Neutrophil (primary cell): Measurements from ENCODE around the gene STK11IP.

ENCODE experiments used
- H3K27ac ChIP-seq: fragments of 200-600 bp; sonication (generic); 2 replicates; pipeline ENCODE4 v1.5.1; 2016; ENCODE audit warnings: mild to moderate bottlenecking, moderate library complexity
- H3K27me3 ChIP-seq: fragments of 200-600 bp; sonication (generic); 2 replicates; pipeline ENCODE4 v1.6.0; 2016; ENCODE audit warnings: mild to moderate bottlenecking
- H3K36me3 ChIP-seq: fragments of 200-600 bp; sonication (generic); 2 replicates; pipeline ENCODE4 v1.5.1; 2017
- H3K4me1 ChIP-seq, 2 experiments: fragments of 200-600 bp in 1 of 2; sonication (generic) in 1 of 2; 1 replicate in 1 of 2; 2 replicates in 1 of 2; pipeline versions ENCODE4 v1.5.1 to v1.6.1; 2013 to 2016; ENCODE audit warnings: low read depth in 1 of 2, low read length in 1 of 2, mild to moderate bottlenecking in 1 of 2, moderate library complexity in 1 of 2; ENCODE audit not compliant: control insufficient read depth in 1 of 2, insufficient read depth in 1 of 2
- H3K4me3 ChIP-seq, 2 experiments: fragments of 200-600 bp in 1 of 2; sonication (generic) in 1 of 2; 1 replicate in 1 of 2; 2 replicates in 1 of 2; pipeline ENCODE4 v1.5.1; 2013 to 2016; ENCODE audit warnings: low read depth in 1 of 2, low read length in 1 of 2, mild to moderate bottlenecking in 1 of 2, moderate library complexity in 1 of 2
- H3K9me3 ChIP-seq: fragments of 200-600 bp; sonication (generic); 2 replicates; pipeline ENCODE4 v1.5.1; 2016
- TF ChIP-seq, protein P1 (sequence below): fragments of 200-600 bp; sonication (generic); IDR thresholded peaks from 2 replicates; pipeline ENCODE4 v1.5.1; 2016; ENCODE audit warnings: antibody characterized with exemption

The STK11IP gene

DNA sequence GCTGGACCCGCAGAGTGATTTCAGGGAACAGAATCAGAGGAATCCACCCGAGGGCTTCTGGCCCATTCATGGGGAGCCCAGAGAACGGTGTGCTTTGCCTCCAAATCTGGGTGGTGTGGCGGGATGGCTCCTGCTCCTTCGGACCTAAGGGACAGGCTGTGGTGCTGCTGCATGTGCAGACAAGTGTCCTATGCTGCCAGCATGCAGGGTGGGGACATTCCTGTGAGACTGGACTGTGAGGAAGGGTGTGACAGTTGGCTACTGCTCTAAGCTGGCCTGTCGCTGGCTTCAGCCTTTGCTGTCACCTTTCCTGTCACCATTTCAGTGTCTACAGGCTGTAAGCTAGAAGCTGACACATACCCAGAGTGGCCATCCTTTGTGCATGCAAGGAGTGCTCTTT lies 26.9 kb downstream of the STK11IP start:
- Histone ChIP-seq H3K4me1 (peaks cover 0 to 3% of the 10 kb centered on the region in 2 experiments), H3K27me3 (peaks cover 84% of the 10 kb centered on the region), H3K27ac (no peak overlapping the region), H3K36me3 (no peaks in the 10 kb centered on the region), H3K9me3 (no peaks in the 10 kb centered on the region), H3K4me3 (no peak overlapping the region)
- TF ChIP-seq, protein P1, sequence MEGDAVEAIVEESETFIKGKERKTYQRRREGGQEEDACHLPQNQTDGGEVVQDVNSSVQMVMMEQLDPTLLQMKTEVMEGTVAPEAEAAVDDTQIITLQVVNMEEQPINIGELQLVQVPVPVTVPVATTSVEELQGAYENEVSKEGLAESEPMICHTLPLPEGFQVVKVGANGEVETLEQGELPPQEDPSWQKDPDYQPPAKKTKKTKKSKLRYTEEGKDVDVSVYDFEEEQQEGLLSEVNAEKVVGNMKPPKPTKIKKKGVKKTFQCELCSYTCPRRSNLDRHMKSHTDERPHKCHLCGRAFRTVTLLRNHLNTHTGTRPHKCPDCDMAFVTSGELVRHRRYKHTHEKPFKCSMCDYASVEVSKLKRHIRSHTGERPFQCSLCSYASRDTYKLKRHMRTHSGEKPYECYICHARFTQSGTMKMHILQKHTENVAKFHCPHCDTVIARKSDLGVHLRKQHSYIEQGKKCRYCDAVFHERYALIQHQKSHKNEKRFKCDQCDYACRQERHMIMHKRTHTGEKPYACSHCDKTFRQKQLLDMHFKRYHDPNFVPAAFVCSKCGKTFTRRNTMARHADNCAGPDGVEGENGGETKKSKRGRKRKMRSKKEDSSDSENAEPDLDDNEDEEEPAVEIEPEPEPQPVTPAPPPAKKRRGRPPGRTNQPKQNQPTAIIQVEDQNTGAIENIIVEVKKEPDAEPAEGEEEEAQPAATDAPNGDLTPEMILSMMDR = no peak

DNA sequence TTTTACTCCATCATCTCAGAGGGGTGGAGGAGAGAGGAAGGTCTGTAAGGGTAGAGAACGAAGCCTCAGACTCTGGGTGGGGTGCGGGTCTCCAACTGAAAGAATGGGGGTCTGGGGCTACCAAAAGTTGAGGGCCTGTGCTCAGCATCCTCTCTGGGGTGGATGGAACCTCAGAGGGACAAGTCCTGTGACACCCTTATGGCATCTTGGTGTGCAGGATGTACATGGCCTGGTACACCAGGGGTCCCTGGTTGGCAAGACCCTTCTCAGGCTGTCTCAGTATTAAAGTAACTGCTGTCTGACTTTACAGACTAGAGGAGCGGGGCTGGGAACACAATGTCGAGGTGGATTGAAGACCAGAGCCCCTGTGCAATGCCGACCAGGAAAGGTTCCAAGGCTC lies 27.5 kb downstream of the STK11IP start:
- H3K36me3 ChIP-seq = no peaks in the 10 kb centered on the region
- no peak overlapping the region for H3K4me3 ChIP-seq
- H3K9me3 ChIP-seq = no peaks in the 10 kb centered on the region
- H3K27me3 ChIP-seq = peaks cover 90% of the 10 kb centered on the region
- H3K4me1 ChIP-seq = peaks cover 0 to 3% of the 10 kb centered on the region in 2 experiments
- H3K27ac ChIP-seq = no peak overlapping the region
- TF ChIP-seq, protein P1 = no peak

DNA sequence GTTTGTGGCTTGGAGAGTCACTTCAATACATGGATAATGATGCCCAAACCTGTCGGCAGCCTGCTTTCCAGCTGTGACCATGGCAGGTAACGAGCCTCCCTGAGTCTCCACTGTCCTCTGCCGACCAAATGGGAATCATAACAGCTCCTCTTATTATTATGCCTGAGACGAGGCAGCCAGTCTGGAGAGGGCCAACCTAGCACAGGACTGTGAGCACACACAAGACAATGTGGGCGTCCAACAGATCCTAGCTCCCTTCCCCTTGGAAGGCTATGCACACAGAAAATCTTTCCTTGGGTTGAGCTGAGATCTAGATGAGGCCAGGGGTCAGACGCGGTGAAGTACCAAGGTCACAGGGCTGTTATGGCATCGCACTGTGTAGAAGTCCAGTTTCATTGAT lies 28.9 kb downstream of the STK11IP start:
- TF ChIP-seq, protein P1 = no peak
- Histone ChIP-seq H3K4me1 (peaks cover 0 to 3% of the 10 kb centered on the region in 2 experiments), H3K36me3 (no peaks in the 10 kb centered on the region), H3K27ac (no peak overlapping the region), H3K27me3 (peaks cover 93% of the 10 kb centered on the region), H3K9me3 (no peaks in the 10 kb centered on the region), H3K4me3 (no peak overlapping the region)

DNA sequence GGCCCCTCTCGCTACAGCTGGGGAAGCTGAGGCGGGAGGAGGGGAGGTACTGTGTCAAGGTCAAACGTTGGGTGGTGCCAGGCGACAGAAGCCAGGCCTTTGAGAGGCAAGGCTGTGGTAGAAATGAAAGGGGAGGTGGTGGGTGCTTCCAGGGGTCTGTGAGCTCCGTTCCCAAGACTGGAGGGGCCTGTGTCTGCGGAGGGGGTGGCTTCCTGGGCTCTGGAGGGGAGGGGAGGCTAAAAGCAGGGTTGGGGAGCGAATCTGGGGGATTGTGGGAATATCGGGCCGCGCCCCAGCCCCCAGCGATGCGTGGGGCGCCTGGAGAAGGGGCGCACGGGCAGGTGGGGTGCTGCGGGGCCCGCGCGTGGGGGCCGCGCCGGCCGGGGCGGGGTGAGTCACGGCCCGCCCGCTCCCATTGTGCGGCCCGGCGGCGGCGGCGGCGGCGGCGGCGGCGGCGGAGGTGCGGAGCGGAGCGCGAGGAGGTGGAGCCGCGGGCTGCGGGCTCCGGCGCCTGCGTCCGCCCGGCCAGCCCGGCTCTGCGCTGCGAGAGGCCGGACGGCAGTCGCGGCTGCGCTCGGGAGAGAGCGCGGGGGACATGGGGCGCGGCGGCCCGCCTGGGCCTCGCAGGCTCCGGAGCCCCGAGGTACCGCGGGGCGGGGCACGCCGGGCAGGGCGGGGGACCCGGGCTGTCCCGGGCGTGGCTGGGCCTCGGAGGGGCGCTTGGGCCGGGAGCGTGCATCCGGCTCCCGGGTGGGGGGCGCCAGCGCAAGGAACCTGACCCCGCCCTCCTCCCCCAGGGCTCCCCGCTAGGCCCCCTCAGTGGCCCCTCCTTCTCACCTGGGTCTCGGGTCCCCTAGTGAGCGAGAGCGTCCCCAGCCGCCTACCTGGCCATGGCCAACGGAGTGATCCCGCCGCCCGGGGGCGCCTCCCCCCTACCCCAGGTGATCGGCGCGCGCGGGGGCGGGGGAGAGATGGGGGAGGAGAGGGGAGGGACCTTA lies 29.7 kb downstream of the STK11IP start, which contains the start of gene SLC4A3:
SLC4A3 (plus strand) TSS at position 528 of the 998 bp plus-strand sequence; CDS start at position 891, 363 bp downstream.
- no peak within 1 kb of the TSS for H3K4me3 ChIP-seq

DNA sequence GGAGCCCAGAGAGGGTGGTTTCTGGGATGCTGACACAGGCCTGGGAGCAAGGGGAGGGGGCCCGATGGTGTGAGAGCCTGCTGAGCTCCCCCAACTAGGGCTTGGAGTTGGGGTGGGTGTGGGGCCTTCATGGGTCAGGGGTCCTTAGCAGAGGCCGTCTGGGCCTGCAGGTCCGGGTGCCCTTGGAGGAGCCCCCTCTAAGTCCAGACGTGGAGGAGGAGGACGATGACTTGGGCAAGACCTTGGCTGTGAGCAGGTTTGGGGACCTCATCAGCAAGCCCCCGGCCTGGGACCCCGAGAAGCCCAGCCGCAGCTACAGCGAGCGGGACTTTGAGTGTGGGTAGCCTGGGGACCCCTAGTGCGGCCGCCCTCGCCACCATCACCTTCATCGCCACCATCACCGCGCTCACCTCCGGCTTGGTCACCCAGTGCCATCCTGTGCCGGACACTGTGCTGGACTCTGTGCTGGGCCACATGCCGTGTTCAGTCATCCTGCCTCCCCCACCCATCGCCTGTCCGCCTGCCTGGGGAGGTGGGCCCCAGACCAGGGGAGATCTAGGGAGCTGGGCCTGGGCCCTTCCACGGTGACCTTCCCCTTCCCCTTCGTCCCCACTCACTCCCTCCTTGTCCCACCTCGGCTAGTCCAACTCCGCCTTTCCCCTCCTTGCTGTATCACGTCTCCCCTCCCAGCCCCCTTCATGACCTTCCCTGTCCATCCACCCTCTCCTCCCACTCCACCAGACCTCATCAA lies 30.8 kb downstream of the STK11IP start:
- TF ChIP-seq, protein P1 = no peak
- no peaks in the 10 kb centered on the region for H3K36me3 ChIP-seq
- peaks cover 0 to 3% of the 10 kb centered on the region in 2 experiments for H3K4me1 ChIP-seq
- H3K27ac ChIP-seq = no peak overlapping the region
- H3K4me3 ChIP-seq = no peak overlapping the region
- H3K9me3 ChIP-seq = no peaks in the 10 kb centered on the region
- peaks cover 76% of the 10 kb centered on the region for H3K27me3 ChIP-seq

More for the DNA sequence above, 29.7 kb downstream of the STK11IP start, which contains the start of gene SLC4A3:
- Histone ChIP-seq H3K4me1 (peaks cover 0 to 3% of the 10 kb centered on the region in 2 experiments), H3K36me3 (no peaks in the 10 kb centered on the region), H3K27me3 (peaks cover 85% of the 10 kb centered on the region), H3K27ac (no peak within 1 kb of the TSS), H3K9me3 (no peaks in the 10 kb centered on the region)
- TF ChIP-seq, protein P1 = no peak
